Hematopoietic multipotent progenitor cell treated with erythropoietin and hydrocortisone succinate and interleukin-3 and kit ligand, for 4 days (in vitro differentiated cells): ENCODE data around the gene RHOF.
A peak's percentile ranks its signal among the peaks of the same experiment; 100 is the strongest.
"Not testable (repeated sequence)": the region's sequence is repeated elsewhere in the genome, so short reads cannot be mapped to it uniquely, and the experiment has no call there.

Source experiments
- DNase-seq: peaks from one replicate; pipeline ENCODE4 v3.0.0-alpha.2; 2015

Gene RHOF

DNA sequence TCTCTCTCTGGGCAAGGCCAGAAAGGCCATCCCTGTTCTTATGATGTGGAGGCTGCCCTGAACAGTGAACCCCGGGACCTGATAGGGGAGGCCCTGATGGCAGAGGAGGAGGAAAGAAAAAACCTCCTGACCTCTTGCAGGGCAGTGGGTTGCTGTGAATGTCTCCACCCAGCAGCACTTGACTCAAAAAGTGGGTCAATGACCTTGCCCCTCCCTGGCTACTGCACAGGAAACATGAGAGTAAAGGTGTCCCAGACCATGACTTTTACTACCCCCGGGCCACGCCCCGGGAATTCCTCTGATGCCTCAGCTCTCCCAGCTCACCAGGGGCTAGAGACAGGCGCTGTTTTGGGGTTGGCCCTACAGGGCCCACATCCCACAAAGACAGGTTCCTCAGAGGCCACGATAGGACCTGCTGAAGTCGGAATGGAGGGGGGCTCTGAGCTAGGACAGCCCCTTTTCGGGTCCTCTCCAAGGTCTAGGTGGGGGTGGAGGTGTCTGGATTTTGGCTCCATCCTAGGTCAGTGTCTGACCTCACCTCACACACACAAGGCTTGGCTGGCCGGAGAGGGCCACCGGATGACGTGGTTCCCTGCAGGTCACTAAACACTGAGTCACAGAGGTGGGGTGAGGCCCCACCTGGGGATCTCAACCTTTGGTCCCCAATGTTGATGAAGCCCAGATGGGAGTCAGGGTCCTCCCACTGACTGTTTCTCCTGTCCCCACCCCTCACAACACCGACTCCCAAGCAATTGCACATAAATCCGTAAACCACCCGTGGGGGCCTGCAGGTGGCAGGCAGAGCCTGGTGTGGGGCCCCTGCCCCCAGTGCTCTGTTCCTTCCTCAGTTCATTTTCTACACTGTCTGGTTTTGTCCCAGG, 1.6 kb downstream of the RHOF start:
- DNase-seq, result no peak

DNA sequence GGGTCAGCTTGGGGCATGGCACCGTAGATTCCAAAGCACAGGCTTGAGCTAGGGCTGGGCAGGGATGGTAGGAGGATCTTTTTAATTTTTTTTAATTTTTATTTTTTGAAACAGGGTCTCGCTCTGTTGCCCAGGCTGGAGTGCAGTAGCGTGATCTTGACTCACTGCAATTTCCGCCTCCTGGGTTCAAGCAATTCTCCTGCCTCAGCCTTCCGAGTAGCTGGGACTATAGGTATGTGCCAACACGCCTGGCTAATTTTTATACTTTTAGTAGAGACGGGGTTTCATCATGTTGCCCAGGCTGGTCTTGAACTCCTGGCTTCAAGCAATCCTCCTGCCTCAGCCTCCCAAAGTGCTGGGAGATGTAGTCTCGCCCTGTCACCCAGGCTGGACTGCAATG, 2.7 kb downstream of the RHOF start:
- not testable (repeated sequence) for DNase-seq

DNA sequence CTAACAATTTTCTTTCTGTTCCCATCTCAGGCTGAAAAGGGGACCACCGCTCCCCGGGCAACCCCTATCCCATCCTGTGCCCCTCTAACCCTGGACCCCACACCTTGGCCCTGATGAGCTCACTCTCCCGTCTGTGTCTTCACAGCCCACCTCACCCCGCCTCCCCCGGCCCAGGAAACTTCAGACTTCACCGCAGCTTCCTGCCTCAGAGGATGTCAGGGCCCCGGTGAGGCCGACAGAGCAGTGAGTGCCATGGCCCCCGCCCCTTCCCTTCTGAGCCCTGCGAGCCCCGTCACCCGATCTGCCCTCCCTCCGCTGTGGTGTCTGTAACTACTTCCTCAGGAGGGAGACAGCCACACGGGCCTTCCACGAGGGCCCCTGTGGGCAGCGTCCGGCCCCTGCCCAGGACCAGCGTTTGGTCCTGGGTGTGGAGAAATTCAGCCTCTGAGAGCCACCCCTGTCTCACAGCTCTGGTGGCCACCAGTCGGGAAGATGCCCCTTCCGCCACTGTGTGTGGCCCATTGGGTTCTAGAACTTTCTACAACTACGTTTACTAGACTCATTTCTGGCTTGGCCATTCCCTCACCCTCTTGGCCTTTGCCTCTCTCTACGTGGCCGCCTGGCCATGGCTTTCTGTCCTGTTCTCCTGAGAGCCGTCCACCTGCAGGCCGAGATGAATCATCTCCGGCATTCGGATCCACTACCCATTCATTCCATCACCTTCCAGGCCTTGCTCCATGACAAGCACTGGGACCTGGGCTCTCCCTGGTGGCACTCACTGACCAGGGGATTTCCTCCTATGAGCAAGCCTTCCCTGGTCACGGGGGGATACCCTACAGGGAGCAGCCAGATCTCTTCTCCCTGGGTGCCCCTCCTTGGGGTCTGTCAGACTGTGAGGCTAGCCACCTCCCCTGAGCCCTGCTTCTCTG, 3.4 kb downstream of the RHOF start:
- peak; percentile 95 for DNase-seq

DNA sequence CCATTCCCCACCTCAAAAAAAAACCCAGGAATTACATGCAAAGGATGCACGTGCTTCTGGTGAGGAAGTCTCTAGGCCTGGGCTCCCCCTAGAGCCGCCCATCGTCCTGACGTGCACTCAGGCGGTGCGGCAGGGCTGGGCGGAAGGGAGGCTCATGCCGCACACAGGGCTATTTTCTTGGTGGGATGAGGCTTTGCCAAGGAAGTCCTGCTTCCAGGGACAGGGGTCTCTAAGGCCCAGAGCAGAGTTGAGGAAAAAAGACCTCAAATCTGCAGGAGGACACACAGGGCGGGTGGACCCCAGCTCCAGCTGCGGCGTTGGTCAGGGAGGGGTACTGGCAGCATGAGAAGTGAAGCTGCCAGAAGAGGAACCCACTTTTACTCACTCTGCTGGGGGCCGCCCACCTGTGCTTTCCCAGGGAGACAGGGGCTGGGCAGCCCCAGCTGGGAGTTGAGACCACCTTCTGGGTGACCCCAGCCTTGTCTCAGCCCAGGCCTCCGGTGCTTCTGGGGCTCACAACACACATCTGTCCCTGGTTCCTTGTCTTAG, 4.2 kb downstream of the RHOF start:
- DNase-seq, result peak; percentile 77

DNA sequence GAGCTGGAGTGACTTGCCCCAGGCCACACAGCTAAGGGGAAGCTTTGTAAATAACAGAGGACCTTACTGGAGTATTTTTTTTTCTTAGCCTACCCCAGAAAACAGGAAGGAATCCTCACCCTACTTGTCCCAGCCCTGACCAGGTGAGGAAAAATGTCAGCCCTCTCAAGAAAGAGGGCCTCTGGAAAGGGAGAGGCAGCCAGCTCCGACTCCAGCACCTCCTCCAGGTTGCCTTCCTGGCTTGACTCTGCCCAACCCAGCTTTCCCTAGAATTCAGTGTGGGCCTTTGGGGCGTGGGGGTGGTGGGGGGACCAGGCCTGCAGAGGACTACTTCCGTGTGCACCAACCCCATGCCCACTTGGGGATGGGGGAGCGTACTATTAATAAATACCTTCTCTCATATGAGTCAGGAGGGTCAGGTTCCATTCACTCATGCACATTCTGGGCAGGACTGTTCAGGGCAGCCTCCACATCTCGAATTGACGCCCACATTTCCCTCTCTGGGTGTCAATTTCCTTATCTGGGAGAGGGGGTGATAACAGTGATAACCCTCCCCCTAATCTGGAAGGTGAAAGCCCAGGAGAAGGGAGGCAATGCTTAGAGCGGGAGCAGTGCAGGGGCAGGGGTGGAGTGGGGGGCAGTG, 5.2 kb downstream of the RHOF start:
- no peak for DNase-seq

DNA sequence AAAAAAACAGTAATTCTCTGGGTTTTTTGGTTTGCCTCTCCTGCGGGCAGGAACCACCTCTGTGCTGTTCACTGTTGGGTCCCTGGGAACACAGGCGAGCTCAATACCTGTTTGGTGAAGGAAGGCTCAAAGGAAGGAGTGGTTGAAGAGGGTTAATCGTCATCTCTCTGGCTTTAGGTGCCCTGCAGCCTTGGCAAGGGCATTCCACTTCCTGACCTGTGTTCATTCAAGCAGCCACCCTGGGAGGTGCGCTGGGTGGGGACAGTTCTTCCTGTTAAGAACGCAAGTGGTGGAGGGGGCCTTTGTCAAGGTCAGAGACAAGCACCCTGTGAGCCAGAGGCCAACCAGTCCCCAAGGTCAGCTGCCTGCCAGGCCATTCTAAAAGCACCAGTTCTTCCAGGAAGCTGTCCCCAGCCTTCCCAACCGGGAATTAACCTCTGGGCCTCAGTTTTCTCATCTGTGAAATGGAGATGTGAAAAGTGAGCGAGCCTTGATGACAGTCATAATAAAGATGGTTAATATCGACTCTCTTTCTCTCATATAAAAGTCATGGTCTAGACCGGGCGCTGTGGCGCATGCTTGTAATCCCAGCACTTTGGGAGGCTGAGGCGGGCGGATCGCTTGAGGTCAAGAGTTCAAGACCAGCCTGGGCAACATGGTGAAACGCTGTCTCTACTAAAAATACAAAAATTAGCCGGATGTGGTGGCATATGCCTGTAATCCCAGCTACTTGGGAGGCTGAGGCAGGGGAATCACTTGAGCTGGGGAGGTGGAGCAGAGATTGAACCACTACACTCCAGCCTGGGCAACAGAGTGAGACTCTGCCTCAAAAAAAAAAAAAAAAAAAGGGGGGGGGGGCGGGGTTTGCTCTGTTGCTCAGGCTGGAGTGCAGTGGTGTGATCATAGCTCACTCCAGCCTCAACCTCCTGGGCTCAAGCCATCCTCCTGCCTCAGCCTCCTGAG, 6.1 kb downstream of the RHOF start:
- DNase-seq, result no peak

DNA sequence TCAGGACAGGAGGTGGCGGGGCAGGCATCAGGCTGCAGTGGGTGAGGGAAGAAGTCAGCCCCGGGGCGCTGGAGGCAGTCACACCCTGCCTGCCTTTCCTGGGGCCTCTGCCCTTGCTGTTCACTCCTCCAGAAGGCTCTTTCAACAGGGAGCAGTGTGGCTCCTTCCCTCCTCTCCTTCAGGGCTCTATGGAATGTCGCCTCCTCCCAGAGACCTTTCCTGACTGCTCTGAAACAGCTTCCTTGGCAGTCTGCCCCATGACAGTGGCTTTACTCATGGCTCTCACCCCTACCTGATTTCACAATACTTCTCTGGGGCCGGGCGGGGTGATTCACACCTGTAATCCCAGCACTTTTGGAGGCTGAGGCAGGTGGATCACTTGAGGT, 7.1 kb downstream of the RHOF start:
- DNase-seq, result peak; percentile 42

DNA sequence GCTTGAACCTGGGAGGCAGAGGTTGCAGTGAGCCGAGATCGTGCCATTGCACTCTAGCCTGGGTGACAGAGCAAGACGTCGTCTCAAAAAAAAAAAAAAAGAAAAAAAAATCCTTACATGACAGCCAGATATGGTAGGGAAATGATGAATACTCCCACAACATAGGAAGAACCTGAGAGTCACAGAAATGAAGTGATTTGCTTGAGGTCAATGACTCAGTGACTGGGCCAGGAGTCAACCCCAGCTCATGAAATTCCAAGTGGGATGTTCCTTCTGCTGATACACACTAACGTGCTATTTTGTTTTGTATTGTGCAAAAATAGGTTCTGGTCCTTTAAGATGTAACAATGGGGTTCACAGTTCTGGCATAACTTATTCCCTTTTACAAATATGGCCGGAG, 9.0 kb downstream of the RHOF start:
- DNase-seq, result no peak

DNA sequence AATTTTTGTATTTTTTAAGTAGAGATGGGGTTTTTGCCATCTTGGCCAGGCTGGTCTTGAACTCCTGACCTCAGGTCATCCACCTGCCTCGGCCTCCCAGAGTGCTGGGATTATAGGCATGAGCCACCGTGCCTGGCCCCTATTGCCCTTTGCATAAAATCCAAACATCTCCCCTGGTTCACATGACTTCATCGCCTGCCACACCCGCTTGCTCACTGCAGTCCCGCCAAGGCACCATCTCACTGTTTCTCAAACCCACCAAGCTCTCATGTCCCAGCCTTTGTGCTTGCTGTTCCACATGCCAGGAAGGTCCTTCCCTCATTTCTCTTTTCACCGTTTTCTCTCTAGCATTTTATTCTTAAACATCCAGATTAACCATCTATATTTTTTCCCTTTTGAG, 9.7 kb downstream of the RHOF start:
- no peak for DNase-seq

DNA sequence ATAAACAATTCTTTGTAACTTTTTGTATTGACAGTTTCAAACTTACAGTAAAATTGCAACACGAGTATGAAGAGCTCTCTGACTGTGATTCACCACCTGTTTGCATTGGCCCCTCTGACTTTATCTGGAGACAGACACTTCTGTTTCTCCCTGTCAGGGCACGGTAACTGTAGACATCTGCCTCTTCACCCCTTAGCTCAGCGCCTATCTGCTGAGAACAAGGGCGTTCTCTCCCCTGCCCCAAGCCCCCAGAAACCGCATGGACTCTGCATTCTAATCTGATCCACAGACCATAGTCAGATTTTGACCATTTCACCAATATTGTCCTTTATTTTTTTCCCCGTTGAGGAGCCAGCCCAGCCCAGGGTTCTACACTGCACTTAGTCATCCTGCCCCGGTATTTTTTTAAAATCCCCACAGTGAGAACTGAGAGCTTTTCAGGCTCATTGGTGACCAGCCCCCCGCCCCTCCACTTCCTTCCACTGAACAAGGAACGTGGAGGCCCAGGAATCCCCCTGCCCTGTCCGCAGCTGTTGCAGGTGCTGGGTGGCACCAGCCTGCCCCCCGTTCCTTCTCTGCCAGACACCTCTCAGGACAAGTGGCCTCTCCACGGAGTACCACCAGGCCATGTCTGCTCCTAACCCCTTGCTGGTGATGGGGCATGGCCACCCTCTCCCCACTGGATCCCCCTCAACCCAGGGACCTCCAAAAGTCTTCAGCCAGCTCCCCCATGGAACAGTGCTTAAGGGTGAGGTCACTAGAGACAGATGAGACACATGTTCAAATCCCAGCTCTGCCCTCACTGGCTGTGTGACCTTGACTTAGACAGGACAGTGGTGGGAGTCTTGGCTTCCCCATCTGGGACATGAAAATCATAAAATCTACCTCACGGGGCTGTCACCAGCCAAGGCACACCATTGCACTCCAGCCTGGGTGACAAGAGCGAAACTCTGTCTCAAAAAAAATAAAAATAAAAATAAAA, 11.2 kb downstream of the RHOF start:
- peak; percentile 93 for DNase-seq

DNA sequence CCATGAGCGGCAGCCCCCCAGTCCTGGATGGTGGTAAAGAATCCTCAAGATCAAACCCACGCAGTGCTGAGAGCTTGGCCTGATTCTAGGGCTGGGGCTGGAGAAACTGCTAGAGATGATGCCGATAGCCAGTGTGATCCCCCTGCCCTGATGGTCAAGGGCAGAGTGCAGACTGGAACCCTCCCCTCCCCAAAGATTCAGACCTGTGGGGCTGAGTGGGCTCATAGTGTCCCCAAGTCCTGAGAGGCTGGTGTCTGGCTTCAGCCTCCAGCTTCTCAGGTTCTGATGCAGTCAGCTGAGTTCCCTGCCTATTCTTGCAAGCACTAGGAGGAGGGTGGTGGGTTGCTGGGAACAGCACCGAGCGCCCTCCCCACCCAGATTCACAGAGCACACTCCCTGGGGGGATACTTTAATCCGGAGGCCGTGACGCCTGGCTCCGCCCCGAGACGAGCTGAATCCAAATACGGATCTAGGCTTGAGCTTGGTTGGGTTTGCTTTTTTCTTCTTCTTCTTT, 11.9 kb downstream of the RHOF start:
- no peak for DNase-seq

DNA sequence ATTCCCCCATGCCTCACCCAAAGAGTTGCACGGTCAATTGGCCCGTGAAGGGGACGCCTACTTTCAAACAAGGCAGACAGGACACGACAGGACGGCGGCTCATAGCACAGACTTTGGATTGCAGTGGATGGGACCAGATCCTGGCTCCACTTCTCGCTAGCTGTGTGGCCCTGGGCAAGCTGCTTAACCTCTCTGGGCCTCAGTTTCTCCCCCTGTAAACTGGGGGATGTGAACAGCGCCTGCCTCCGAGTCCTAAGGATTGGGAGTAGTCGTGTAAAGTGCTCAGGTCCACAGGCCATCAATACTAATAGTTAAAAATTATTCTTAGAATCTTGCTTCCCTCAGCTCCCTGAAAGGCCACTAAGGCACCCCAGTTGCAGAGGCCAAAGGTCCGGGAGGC, 13.1 kb downstream of the RHOF start:
- DNase-seq, result no peak

DNA sequence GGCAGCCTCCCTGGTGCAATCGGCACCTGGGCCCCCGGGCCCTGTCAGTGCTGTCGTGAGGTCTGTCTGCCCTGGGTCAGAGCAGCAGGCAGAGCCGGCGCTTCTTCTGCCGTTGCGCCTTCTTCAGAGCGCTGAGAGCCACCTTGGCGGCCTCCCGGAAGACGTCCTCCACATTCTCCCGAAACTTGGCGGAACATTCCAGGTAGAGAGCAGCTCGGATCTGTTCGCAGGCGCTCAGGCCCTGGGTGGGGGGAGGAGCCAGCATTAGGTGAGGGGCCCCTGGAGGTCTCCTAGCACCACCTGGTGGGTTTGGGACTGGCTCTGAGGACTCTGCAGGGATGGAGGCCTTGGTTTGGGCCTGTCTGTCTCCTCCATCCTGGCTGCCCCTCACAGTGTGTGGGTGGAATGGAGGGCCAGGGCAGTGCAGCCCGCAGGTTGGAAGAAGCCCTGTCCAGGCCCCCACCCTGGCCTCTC, 14.0 kb downstream of the RHOF start:
- DNase-seq, result no peak

DNA sequence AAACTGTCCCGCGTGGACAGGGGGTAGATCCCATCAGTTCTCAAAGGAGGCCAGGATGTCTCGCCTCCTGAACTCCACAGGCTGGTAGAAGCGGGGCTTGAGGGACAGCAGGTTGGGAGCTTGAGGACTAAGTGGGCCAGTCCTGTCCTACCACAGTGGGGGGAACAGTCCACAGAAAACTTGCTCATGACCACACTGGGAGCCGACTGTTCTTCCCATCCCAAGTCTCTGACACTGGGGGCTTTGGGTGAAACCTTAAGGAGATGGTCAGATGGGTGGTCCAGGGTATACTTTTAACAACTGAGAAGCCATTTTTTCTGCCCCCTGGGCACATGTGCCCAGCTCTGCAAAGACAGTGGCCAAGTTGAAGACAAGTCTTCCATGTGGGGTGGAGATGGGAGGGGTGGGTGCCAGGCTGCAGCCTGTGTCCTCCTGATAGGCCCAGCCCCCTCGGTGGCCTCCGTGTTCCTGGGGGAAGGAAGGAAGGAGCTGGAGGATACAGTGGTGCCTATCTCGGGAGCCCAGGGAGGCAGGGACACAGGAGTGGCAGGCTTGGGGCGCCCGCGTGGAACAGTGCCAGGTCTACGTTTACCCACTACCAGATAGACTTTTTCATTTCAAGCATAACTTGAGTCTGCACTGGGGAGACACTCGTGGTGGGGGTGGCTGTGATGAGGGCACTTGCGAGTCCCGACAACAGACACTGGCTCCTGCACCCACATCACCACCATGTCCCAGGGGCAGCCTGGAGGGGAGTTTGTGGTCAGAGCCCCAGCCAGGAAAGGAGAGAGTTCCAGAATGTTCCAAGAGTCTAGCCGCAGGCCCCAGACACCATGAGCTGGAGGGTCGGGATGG, 14.7 kb downstream of the RHOF start:
- DNase-seq, result peak; percentile 87

DNA sequence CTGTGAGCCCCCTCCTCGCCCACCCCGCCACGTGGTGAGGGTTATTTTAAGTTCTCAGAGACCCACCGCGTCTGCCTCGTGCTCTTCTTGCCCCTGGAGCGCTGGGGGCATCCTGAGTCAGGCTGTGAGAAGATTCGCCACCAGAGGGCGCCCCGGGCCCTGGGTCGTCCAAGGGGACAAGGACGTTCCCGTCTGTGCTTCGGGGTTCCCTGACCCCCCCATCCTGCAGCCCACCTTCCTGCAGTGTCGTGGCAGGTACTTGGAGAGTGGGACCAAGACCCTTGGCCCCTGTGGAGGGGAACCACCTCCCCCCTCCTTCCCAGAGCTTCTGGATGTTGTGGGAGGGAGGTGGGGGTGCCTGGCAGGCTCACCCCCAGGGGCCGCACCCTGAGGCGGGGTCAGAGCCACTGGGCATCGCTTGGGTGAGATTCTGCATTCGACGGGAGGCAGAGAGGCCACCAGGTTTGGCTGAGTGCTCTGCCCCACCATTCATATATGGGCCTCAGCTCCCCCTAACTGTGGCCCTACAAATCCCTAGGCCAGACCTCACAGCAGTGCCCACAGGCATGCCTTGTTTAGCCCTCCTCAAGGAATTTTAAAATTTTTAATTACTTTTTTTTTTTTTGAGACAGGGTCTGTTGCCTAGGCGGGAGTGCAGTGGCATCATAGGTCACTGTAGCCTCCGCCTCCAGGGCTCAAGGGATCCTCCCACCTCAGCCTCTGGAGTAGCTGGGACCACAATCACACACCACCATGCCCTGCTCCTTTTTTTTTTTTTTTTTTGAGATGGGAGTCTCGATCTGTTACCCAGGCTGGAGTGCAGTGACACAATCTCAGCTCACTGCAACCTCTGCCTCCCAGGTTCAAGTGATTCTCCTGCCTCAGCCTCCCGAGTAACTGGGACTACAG, 17.0 kb downstream of the RHOF start:
- DNase-seq, result peak; percentile 91

DNA sequence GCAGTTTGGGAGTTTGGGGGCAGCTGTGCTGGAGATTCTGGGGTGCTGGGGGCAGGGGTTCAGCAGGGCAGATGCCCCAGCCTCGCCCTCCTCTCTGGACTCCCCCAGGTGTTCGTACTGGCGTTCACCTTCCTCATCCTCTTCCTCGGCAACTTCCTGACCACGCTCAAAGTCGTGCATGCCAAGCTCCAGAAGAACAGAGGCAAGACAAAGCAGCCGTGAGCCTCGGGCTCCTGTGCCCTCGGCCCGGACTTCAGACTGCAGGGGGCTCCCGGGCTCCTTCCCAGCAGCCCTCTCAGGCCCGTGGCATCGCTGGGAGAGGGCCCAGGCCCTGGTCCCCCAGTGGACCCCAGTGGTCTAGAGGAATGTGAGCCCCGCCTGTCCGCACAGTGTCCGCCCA, 18.0 kb downstream of the RHOF start:
- no peak for DNase-seq

DNA sequence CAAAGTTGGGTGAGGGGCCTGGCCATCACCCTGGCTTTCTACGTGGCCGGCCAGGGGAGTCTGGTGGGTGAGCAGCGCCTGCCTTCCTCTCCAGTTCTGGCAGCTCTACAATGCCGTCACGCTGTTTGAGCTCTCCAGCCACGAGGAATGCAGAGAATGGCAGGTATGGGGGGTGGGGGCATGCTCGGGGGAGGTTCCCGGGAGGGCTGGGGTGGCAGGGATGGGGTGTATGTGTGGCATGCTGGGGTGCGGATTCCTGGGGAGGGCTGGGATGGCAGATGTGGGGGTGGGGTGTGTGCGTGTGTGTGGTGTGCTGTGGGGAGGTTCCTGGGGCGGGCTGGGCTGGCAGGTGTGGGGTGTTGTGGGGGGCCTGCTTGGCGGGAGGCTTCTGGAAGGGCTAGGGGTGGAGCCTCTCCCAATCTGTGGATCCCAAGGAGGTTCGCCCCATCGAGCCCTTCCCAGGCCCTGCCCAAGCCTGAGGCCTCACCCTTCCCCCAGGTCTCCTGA, 18.5 kb downstream of the RHOF start:
- no peak for DNase-seq
